Body of pancreas (tissue), 4 donors: ENCODE data around the gene IARS2.

Experiments used
- POLR2A ChIP-seq, 3 donors: fragments of 450-650 bp; IDR thresholded peaks; one replicate each; pipeline ENCODE4 v1.6.1; 2016; ENCODE audit warnings: antibody characterized with exemption in 3 of 3, mild to moderate bottlenecking in 2 of 3
- TF ChIP-seq, protein P1 (sequence below), 7 experiments: fragments of 450-650 bp in 4 of 7; fragments of 200-600 bp in 3 of 7; sonication (generic) in 3 of 7; IDR thresholded peaks; one replicate each; pipeline ENCODE4 v1.5.1; 2016 to 2019; ENCODE audit warnings: antibody characterized with exemption in 7 of 7

- TF ChIP-seq, protein P1, sequence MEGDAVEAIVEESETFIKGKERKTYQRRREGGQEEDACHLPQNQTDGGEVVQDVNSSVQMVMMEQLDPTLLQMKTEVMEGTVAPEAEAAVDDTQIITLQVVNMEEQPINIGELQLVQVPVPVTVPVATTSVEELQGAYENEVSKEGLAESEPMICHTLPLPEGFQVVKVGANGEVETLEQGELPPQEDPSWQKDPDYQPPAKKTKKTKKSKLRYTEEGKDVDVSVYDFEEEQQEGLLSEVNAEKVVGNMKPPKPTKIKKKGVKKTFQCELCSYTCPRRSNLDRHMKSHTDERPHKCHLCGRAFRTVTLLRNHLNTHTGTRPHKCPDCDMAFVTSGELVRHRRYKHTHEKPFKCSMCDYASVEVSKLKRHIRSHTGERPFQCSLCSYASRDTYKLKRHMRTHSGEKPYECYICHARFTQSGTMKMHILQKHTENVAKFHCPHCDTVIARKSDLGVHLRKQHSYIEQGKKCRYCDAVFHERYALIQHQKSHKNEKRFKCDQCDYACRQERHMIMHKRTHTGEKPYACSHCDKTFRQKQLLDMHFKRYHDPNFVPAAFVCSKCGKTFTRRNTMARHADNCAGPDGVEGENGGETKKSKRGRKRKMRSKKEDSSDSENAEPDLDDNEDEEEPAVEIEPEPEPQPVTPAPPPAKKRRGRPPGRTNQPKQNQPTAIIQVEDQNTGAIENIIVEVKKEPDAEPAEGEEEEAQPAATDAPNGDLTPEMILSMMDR (IDR thresholded peaks at IDR 0.05) = no peak
- no peak for TF ChIP-seq POLR2A (IDR thresholded peaks at IDR 0.05)
These were observed 9.5 kb upstream of the IARS2 start for GRCh38 chr1:220084460-220084859.
